HG03558 (cell line): ENCODE results near the gene PAH.

ENCODE experiments used
- ATAC-seq: cut with Tn5 transposase; IDR thresholded peaks from one replicate; pipeline ENCODE4 v1.9.1; 2021; ENCODE audit warnings: moderate number of reproducible peaks; ENCODE audit not compliant: unreplicated experiment; ENCODE audit errors: extremely low read depth

Gene PAH

DNA sequence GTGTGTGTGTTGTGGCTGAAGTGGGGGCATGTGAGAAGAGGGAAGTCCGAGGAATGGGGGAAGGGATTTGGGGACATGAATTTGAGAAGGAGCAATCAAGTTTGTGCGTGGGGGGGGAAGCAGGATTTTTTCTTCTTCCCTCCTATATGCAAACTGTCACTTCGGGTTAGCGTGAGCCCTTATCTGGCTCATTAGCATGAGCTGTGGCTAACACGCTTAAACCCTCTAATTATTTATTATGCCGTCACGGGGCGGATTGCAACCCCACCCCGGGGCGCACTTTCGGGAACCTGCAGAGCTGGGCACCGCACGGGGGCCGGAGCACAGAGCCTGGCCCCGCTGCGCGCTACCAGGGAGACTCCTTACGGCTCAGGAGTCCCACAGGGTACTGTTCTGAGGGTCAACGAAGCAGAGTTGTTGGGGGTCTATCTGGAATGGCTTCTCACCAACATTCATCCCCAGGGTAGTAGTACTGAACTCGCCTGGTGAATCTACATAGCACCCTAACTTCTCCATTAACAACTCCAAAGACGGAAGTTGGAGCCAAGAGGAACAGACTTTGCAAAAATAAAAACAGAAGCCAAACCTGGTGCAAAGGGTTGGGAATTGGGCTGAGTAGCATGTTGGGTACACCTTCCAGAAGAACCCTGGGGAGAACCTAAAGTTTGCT is 34.0 kb upstream of the PAH start:
- no peak for ATAC-seq

DNA sequence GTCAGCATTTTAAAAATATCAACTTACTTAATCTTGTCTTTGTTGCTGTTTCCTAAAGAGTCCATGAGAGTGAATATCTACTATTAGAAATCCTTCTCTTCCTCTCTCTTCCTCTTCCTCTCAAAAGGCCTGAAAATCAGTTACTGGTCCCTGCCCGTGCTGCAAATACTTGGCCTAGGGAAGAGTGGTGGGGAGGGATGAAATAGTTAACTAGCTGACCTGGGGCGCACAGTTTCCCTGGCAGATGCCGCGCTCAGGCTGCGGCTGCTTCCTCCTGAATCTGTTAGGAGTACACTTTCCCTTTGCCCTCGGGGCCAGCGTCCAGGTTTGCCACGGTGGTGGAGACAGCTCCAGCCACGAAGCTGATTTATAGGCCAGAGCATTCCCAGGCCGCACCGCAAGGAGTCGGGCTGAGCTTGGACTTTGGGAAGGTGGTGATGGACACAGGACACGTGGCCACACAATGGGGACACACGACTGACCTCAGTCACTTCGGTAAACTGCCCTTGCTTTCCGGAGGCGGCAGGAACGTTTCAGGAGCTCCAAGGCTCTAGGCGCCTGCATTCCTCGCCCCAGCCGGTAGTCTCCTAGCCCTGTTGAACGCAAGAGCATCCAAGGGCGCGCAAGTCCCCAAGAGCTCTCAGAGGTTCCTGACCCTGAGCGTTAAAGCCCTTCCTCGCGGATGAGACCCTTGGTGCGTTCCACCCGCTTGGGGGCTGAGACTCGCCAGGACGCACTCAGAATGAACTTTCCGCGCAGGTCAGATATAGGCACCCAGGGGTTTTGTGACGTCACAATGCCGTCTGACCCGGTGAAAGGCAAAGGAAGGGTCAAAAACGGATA is 33.3 kb upstream of the PAH start:
- ATAC-seq: no peak

- no peak for ATAC-seq
These were observed 31.9 kb upstream of the PAH start for GRCh38 chr12:102948941-102949352.

DNA sequence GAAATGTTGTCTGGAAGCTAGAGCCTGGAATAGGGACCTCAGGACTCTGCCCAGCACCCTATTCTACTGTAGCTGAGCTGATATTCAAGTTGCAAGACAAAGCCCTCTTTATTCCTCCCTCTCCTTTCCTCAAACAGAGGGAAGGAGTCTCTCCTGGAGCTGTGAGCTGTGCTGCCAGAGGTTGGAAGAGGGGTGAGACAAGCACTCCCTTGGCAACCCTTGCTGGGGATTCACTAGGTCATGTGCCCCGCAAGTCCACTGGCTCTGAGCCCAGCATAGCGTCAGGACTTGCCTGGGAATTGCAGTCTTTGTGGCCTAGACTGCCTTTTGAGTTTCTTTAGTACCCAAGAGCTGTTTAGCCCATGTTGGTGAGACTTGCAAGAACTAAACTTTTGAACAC is 29.0 kb upstream of the PAH start:
- ATAC-seq: no peak

DNA sequence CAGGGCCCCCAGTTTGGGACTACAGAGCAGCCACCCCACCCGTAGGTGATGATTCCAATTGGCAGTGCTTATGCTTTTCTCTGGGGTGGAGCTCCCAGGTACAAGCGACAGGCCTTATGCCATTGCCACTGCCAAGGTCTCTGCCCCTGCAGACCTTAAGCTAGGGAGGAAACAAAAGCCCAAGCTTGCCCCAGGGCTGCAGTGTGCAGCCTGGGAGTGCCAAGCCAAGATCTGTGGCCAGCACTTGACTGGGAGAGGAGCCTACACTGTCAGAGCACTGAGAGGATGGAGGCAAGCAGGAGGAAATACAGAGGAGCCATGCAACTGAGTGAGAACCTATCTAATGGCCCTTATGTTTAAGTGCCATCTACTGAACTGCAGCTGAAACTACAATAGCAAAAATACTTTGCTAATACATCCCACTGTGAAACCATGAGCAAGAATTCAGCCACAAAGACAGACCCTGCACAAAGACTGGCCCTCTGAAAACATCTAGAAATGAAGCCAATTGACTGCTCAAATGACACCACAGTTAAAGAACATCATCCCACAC is 22.7 kb upstream of the PAH start:
- ATAC-seq: no peak

DNA sequence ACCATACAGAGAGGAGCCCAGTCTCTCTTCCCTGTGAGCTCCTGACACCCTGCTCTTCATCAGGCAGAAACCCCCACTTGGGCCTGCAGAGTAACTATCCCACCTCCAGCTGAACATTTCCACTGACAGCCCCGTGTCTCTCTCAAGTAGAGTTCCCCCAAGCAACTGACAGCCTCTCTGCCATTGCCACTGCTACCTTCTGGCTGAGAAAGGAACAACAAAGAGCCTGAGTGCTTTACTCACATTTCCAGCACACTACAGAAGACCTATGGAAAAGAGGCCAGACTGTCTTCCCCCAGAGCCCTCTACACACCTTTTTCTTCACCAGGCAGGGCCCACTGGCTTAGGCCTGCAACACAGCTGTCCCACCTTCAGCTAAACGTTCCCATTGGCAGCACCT is 22.0 kb upstream of the PAH start:
- no peak for ATAC-seq

- no peak for ATAC-seq
These were observed 16.1 kb upstream of the PAH start for GRCh38 chr12:102933168-102933567.

GRCh38 chr12:102927220-102927619 is 10.2 kb upstream of the PAH start:
- ATAC-seq: no peak

- no peak for ATAC-seq
These were observed 4.2 kb upstream of the PAH start for GRCh38 chr12:102921240-102921639.

DNA sequence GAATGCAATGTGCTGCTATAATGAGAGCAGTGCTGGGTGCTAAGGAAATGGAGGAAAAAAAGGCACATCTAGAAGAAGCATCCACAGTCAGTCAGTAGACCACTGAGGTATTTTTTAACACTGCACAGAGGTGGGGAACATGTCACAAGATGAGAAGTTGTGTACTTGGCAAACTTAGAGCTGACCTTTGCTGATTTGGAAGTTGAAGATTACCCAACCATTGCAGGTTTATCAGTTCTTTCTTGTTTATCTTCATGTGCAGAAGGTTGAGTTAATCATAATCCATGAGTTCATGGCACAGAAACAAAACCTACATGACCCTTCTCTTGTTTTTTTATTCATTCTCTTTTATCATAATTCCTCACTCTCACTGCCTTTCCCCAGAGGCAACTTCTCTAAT is 3.2 kb upstream of the PAH start:
- ATAC-seq: no peak

DNA sequence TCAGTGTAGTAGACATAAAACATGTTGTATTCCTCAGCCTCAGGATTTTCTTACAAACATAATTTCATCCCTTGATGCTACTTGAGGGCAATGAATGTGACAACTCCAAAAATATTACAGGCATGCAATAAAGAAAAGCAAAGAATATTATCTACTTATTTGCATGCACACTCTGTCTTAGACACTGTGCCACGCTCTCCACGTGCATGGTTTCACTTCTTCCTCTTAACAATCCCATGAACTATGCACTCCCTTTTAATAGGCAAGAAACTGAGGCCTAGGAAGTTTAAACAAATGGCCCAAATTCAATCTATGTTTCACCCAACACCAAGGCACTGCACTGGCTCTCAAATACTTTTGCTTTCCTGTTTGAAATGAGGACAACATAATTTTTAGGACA is 1.8 kb upstream of the PAH start:
- no peak for ATAC-seq

- no peak for ATAC-seq
These were observed 605 bp downstream of the PAH start for GRCh38 chr12:102916252-102917025.

- no peak for ATAC-seq
These were observed 3.4 kb downstream of the PAH start for GRCh38 chr12:102913453-102914226.

DNA sequence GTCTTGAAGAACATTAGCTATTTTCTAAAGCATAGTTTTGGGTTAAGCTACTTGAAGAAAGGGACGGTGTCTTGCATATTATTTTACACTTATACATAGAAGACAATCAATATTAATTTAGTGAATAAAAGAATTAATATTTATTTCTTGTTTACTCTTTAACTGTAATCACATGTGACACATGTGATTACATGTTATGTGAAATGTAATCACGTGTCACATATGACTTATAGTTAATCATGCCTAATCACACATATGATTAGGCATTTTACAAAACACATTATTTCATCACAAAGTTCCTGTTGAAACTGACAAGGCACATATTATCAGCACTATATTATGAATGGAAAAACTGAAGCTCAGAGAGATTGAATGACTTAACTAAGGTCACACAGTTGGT is 4.8 kb downstream of the PAH start:
- ATAC-seq: no peak

- no peak for ATAC-seq
These were observed 5.7 kb downstream of the PAH start for GRCh38 chr12:102911320-102911719.

GRCh38 chr12:102910792-102911191 is 6.3 kb downstream of the PAH start:
- ATAC-seq: no peak

GRCh38 chr12:102910137-102910536 is 6.9 kb downstream of the PAH start:
- ATAC-seq: no peak

- no peak for ATAC-seq
These were observed 9.1 kb downstream of the PAH start for GRCh38 chr12:102907918-102908317.

DNA sequence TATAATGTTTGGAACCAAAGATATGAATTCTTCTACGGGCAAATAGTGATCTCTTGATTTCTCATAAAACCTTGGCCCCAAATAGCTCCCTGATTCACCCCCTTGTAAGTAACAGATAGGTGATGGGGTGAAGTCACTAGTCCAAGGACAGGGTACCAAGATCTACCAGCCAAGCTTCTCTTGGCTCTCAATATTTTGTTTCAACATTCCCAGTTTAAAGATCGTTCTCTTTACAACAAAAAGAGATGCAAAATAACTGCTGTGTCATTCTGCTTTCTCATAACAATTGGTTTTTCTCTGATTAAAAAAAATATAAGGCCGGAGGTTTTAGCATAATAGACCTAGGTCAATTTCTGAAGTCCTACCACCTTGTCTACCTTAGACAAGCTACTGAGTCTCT is 11.8 kb downstream of the PAH start:
- no peak for ATAC-seq

GRCh38 chr12:102903337-102904007 is 13.6 kb downstream of the PAH start:
- ATAC-seq: no peak
